ENCODE data around the gene A3GALT2. TPM values are rescaled to one million over a fixed set of nuclear protein-coding genes. Genes with fewer than 3 reads are reported as not detected.
"Not testable (repeated sequence)": the region's sequence is repeated elsewhere in the genome, so short reads cannot be mapped to it uniquely, and the experiment has no call there.

A3GALT2 gene
- polyA plus RNA-seq, 1 of the 3 experiments (the other 2 are of a cell fraction) = 0.07 TPM

DNA sequence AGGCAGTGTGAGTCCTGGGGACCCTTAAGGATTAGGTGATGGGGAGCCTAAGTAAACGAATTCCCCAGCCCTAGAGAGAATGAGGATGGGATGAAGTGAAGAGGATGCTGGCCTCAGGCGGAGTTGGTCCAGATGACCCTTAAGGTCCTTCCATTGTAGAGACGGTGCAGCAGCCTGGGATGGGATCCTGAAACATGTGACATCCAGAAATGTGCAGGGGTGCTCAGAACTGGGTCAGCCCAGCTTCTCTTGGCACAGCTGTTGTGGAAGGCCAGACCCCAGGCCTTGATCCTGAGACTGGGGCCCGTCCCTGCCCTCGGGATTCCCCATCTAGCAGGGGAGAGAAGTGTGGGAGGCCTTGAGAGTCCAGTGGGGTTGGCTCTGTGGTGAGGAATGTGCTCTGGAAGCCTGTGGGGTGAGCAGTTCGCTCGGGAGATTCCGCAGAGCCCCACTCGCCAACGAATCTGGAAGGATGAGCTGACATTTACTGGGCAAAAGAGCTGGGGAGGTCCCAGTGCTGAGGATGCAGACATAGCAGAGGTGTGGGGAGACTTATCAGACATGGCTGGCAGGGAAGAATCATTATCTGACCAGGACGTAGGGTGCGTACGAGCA is 28.1 kb downstream of the A3GALT2 start:
- 88% methylated on average over 11 of the region's 13 CpGs for WGBS (ENCODE audit: low lambda C conversion rate)
- H3K9me3 ChIP-seq = no peaks in the 10 kb centered on the region
- H3K4me3 ChIP-seq (ENCODE audit: low read depth in 2 of 2, low read length in 1 of 2) = no peak overlapping the region
- ChIA-PET CTCF (interaction anchor here (1.2 to 7.7 kb wide), 3 partner anchors 28 to 176 kb away, joined by 3 to 167 read pairs (median 107); partner anchors contain the start of genes A3GALT2 and ZSCAN20), POLR2A (no interaction called here)
- peaks cover 3% of the 10 kb centered on the region; the same call in 1 of the 2 replicates for H3K79me2 ChIP-seq (ENCODE audit: insufficient read depth)
- H3K9ac ChIP-seq = no peak overlapping the region
- H3K4me1 ChIP-seq (ENCODE audit: control insufficient read depth in 1 of 2, insufficient read depth in 2 of 2, low read depth in 1 of 2, low read length in 1 of 2) = no peaks in the 10 kb centered on the region
- no peak overlapping the region for H3K27ac ChIP-seq (ENCODE audit: low read depth in 2 of 2, low read length in 1 of 2)
- TF ChIP-seq FOXJ3 (CRISPR knock-in tag; IDR thresholded peaks at IDR 0.05) = no peak
- no peak for TF ChIP-seq FOXM1 (IDR thresholded peaks at IDR 0.05; ENCODE audit: low read depth)
- TF ChIP-seq POLR2AphosphoS5 (IDR thresholded peaks at IDR 0.05; ENCODE audit: low read depth, low read length) = no peak
- TF ChIP-seq, protein P1, sequence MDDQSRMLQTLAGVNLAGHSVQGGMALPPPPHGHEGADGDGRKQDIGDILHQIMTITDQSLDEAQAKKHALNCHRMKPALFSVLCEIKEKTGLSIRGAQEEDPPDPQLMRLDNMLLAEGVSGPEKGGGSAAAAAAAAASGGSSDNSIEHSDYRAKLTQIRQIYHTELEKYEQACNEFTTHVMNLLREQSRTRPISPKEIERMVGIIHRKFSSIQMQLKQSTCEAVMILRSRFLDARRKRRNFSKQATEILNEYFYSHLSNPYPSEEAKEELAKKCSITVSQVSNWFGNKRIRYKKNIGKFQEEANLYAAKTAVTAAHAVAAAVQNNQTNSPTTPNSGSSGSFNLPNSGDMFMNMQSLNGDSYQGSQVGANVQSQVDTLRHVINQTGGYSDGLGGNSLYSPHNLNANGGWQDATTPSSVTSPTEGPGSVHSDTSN (IDR thresholded peaks at IDR 0.05) = no peak
- TF ChIP-seq, protein P2, sequence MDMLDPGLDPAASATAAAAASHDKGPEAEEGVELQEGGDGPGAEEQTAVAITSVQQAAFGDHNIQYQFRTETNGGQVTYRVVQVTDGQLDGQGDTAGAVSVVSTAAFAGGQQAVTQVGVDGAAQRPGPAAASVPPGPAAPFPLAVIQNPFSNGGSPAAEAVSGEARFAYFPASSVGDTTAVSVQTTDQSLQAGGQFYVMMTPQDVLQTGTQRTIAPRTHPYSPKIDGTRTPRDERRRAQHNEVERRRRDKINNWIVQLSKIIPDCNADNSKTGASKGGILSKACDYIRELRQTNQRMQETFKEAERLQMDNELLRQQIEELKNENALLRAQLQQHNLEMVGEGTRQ (IDR thresholded peaks at IDR 0.05; ENCODE audit: borderline replicate concordance, low read depth, low read length) = no peak
- TF ChIP-seq GATA2 (CRISPR knock-in tag; IDR thresholded peaks at IDR 0.05) = no peak
- TF ChIP-seq, protein P3, sequence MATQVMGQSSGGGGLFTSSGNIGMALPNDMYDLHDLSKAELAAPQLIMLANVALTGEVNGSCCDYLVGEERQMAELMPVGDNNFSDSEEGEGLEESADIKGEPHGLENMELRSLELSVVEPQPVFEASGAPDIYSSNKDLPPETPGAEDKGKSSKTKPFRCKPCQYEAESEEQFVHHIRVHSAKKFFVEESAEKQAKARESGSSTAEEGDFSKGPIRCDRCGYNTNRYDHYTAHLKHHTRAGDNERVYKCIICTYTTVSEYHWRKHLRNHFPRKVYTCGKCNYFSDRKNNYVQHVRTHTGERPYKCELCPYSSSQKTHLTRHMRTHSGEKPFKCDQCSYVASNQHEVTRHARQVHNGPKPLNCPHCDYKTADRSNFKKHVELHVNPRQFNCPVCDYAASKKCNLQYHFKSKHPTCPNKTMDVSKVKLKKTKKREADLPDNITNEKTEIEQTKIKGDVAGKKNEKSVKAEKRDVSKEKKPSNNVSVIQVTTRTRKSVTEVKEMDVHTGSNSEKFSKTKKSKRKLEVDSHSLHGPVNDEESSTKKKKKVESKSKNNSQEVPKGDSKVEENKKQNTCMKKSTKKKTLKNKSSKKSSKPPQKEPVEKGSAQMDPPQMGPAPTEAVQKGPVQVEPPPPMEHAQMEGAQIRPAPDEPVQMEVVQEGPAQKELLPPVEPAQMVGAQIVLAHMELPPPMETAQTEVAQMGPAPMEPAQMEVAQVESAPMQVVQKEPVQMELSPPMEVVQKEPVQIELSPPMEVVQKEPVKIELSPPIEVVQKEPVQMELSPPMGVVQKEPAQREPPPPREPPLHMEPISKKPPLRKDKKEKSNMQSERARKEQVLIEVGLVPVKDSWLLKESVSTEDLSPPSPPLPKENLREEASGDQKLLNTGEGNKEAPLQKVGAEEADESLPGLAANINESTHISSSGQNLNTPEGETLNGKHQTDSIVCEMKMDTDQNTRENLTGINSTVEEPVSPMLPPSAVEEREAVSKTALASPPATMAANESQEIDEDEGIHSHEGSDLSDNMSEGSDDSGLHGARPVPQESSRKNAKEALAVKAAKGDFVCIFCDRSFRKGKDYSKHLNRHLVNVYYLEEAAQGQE (IDR thresholded peaks at IDR 0.05; ENCODE audit: low read depth, low read length) = no peak
- no peak for TF ChIP-seq FOSL2 (IDR thresholded peaks at IDR 0.05; ENCODE audit: borderline replicate concordance, low read depth)
- TF ChIP-seq TEAD4 (IDR thresholded peaks at IDR 0.05; ENCODE audit: borderline replicate concordance, insufficient read depth) = no peak
- TF ChIP-seq RCOR1 (IDR thresholded peaks at IDR 0.05; ENCODE audit: low read length) = no peak
- no peak for TF ChIP-seq CHD2 (IDR thresholded peaks at IDR 0.05; ENCODE audit: low read length, partially characterized antibody)
- TF ChIP-seq RAD21 (IDR thresholded peaks at IDR 0.05; ENCODE audit: low read length) = no peak
- no peak for TF ChIP-seq JUND (IDR thresholded peaks at IDR 0.05)
- TF ChIP-seq TAF1 (IDR thresholded peaks at IDR 0.05; ENCODE audit: borderline replicate concordance, low read depth, low read length) = no peak
- TF ChIP-seq SIN3A (IDR thresholded peaks at IDR 0.05; ENCODE audit: borderline replicate concordance, low read depth, low read length) = no peak
- no peak for TF ChIP-seq TCF12 (IDR thresholded peaks at IDR 0.05)
- TF ChIP-seq, protein P4, sequence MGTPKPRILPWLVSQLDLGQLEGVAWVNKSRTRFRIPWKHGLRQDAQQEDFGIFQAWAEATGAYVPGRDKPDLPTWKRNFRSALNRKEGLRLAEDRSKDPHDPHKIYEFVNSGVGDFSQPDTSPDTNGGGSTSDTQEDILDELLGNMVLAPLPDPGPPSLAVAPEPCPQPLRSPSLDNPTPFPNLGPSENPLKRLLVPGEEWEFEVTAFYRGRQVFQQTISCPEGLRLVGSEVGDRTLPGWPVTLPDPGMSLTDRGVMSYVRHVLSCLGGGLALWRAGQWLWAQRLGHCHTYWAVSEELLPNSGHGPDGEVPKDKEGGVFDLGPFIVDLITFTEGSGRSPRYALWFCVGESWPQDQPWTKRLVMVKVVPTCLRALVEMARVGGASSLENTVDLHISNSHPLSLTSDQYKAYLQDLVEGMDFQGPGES (IDR thresholded peaks at IDR 0.05; ENCODE audit: low read depth, low read length) = no peak
- H3F3A ChIP-seq (replicated peaks; ENCODE audit: insufficient read depth) = no peaks in the 10 kb centered on the region
- H3K27me3 ChIP-seq (ENCODE audit: insufficient read depth) = no peaks in the 10 kb centered on the region
- DNase-seq = no peak
- no peaks in the 10 kb centered on the region for H3K9me2 ChIP-seq
- H2AFZ ChIP-seq (ENCODE audit: low read depth) = no peak overlapping the region
- H3K36me3 ChIP-seq (replicated peaks in 1 of 2; ENCODE audit: control insufficient read depth in 1 of 2, insufficient read depth in 2 of 2, low read length in 1 of 2) = peaks cover 16 to 44% of the 10 kb centered on the region in 2 experiments
- 0 out of 2 replicates have a peak, but pooled peaks cover 8% of the 10 kb centered on the region for H4K20me1 ChIP-seq (ENCODE audit: insufficient read depth)
- H3K4me2 ChIP-seq = no peak overlapping the region

DNA sequence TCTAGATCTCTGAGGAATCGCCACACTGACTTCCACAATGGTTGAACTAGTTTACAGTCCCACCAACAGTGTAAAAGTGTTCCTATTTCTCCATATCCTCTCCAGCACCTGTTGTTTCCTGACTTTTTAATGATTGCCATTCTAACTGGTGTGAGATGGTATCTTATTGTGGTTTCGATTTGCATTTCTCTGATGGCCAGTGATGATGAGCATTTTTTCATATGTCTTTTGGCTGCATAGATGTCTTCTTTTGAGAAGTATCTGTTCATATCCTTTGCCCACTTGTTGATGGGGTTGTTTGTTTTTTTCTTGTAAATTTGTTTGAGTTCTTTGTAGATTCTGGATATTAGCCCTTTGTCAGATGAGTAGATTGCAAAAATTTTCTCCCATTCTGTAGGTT is 30.3 kb downstream of the A3GALT2 start:
- H3K79me2 ChIP-seq (ENCODE audit: insufficient read depth); H2AFZ ChIP-seq (ENCODE audit: low read depth); H4K20me1 ChIP-seq (ENCODE audit: insufficient read depth); H3K27me3 ChIP-seq (ENCODE audit: insufficient read depth); H3K27ac ChIP-seq (ENCODE audit: low read depth in 2 of 2, low read length in 1 of 2); POLR2A ChIA-PET; H3K9ac ChIP-seq; DNase-seq; H3K4me2 ChIP-seq; H3F3A ChIP-seq (replicated peaks; ENCODE audit: insufficient read depth); H3K9me2 ChIP-seq; CTCF ChIA-PET; H3K4me3 ChIP-seq (ENCODE audit: low read depth in 2 of 2, low read length in 1 of 2); H3K4me1 ChIP-seq (ENCODE audit: control insufficient read depth in 1 of 2, insufficient read depth in 2 of 2, low read depth in 1 of 2, low read length in 1 of 2); H3K9me3 ChIP-seq: not testable (repeated sequence)
- H3K36me3 ChIP-seq (replicated peaks in 1 of 2; ENCODE audit: control insufficient read depth in 1 of 2, insufficient read depth in 2 of 2, low read length in 1 of 2) = peaks cover 12 to 35% of the 10 kb centered on the region in 2 experiments
- 96% methylated on average over 1 of the region's 2 CpGs for WGBS (ENCODE audit: low lambda C conversion rate)

All from SK-N-SH (cell line).